Measurements from ENCODE around the gene CRTC1. TPM values are rescaled to one million over a fixed set of nuclear protein-coding genes. Genes with fewer than 3 reads are reported as not detected.
A peak's percentile ranks its signal among the peaks of the same experiment; 100 is the strongest.

The CRTC1 gene
- total and polyA plus RNA-seq, 2 experiments from 2014 or later, result 1.2 to 5.1 TPM

- H3K4me1 ChIP-seq (ENCODE audit: insufficient read depth), result peaks cover 6% of the 10 kb centered on the region; the same call in 1 of the 2 replicates
- no peaks in the 10 kb centered on the region for H3K36me3 ChIP-seq (ENCODE audit: low read depth)
- H2AFZ ChIP-seq, result no peak overlapping the region
- H3K9me2 ChIP-seq (ENCODE audit: insufficient read depth), result no peaks in the 10 kb centered on the region
- DNase-seq, result no peak
- TF ChIP-seq EZH2phosphoT487 (IDR thresholded peaks at IDR 0.05; ENCODE audit: insufficient read depth, low read depth) (no peak), EZH2 (IDR thresholded peaks at IDR 0.05; ENCODE audit: insufficient read depth, poor library complexity, severe bottlenecking) (no peak)
- no peaks in the 10 kb centered on the region for H4K20me1 ChIP-seq (ENCODE audit: insufficient read depth)
- no peak overlapping the region for H3K9ac ChIP-seq
- H3K4me2 ChIP-seq (ENCODE audit: unreplicated experiment), result no peak overlapping the region
- no peaks in the 10 kb centered on the region for H3K9me3 ChIP-seq (ENCODE audit: low read depth)
- H3K27ac ChIP-seq, result no peak overlapping the region
- H3K79me2 ChIP-seq (ENCODE audit: insufficient read depth), result peaks cover 71% of the 10 kb centered on the region
- in situ Hi-C loops (cut with MboI), result no loop called here
- no peaks in the 10 kb centered on the region for H3K27me3 ChIP-seq (replicated peaks; ENCODE audit: insufficient read depth)
- 75 to 83% methylated on average over 3 of the region's 3 CpGs for WGBS, 2 experiments (ENCODE audit: low coverage in 1 of 2, low lambda C conversion rate in 2 of 2, missing lambda C conversion rate in 2 of 2)
- H3F3A ChIP-seq (ENCODE audit: insufficient read depth), result no peaks in the 10 kb centered on the region; the same call in 1 of the 2 replicates
- H3K4me3 ChIP-seq, result no peak overlapping the region
These were observed 14.2 kb downstream of the CRTC1 start for GRCh38 chr19:18697680-18698079.

- Histone ChIP-seq H3K9ac (no peak overlapping the region), H3F3A (ENCODE audit: insufficient read depth) (no peaks in the 10 kb centered on the region; the same call in 1 of the 2 replicates), H3K9me2 (ENCODE audit: insufficient read depth) (no peaks in the 10 kb centered on the region), H3K36me3 (ENCODE audit: low read depth) (no peaks in the 10 kb centered on the region), H3K9me3 (ENCODE audit: low read depth) (no peaks in the 10 kb centered on the region), H3K4me2 (ENCODE audit: unreplicated experiment) (no peak overlapping the region), H3K4me1 (ENCODE audit: insufficient read depth) (peaks cover 6% of the 10 kb centered on the region; the same call in 1 of the 2 replicates), H3K4me3 (no peak overlapping the region), H3K27me3 (replicated peaks; ENCODE audit: insufficient read depth) (no peaks in the 10 kb centered on the region), H4K20me1 (ENCODE audit: insufficient read depth) (no peaks in the 10 kb centered on the region), H3K79me2 (ENCODE audit: insufficient read depth) (peaks cover 75% of the 10 kb centered on the region), H3K27ac (no peak overlapping the region), H2AFZ (no peak overlapping the region)
- TF ChIP-seq EZH2phosphoT487 (IDR thresholded peaks at IDR 0.05; ENCODE audit: insufficient read depth, low read depth) (no peak), EZH2 (IDR thresholded peaks at IDR 0.05; ENCODE audit: insufficient read depth, poor library complexity, severe bottlenecking) (no peak)
- in situ Hi-C loops (cut with MboI), result no loop called here
- 92 to 93% methylated on average over 18 of the region's 18 CpGs for WGBS, 2 experiments (ENCODE audit: low coverage in 1 of 2, low lambda C conversion rate in 2 of 2, missing lambda C conversion rate in 2 of 2)
- no peak for DNase-seq
These were observed 15.1 kb downstream of the CRTC1 start for GRCh38 chr19:18698321-18699167.

- no peaks in the 10 kb centered on the region for H3K36me3 ChIP-seq (ENCODE audit: low read depth)
- TF ChIP-seq EZH2 (IDR thresholded peaks at IDR 0.05; ENCODE audit: insufficient read depth, poor library complexity, severe bottlenecking), result no peak
- TF ChIP-seq EZH2phosphoT487 (IDR thresholded peaks at IDR 0.05; ENCODE audit: insufficient read depth, low read depth), result no peak
- H3K79me2 ChIP-seq (ENCODE audit: insufficient read depth), result peaks cover 82% of the 10 kb centered on the region
- DNase-seq, result no peak
- no peak overlapping the region for H3K27ac ChIP-seq
- no peak overlapping the region for H2AFZ ChIP-seq
- no peaks in the 10 kb centered on the region for H4K20me1 ChIP-seq (ENCODE audit: insufficient read depth)
- no peak overlapping the region for H3K9ac ChIP-seq
- no peaks in the 10 kb centered on the region for H3K9me2 ChIP-seq (ENCODE audit: insufficient read depth)
- H3F3A ChIP-seq (ENCODE audit: insufficient read depth), result no peaks in the 10 kb centered on the region; the same call in 1 of the 2 replicates
- in situ Hi-C loops (cut with MboI), result no loop called here
- no peak overlapping the region for H3K4me3 ChIP-seq
- 87 to 89% methylated on average over 14 of the region's 14 CpGs for WGBS, 2 experiments (ENCODE audit: low coverage in 1 of 2, low lambda C conversion rate in 2 of 2, missing lambda C conversion rate in 2 of 2)
- H3K4me2 ChIP-seq (ENCODE audit: unreplicated experiment), result no peak overlapping the region
- peaks cover 6% of the 10 kb centered on the region; the same call in 1 of the 2 replicates for H3K4me1 ChIP-seq (ENCODE audit: insufficient read depth)
- no peaks in the 10 kb centered on the region for H3K9me3 ChIP-seq (ENCODE audit: low read depth)
- no peaks in the 10 kb centered on the region for H3K27me3 ChIP-seq (replicated peaks; ENCODE audit: insufficient read depth)
These were observed 16.0 kb downstream of the CRTC1 start for GRCh38 chr19:18699403-18700054.

GRCh38 chr19:18700501-18701249 lies 17.2 kb downstream of the CRTC1 start:
- peaks cover 70% of the 10 kb centered on the region for H3K79me2 ChIP-seq (ENCODE audit: insufficient read depth)
- H2AFZ ChIP-seq, result peak overlapping the region; percentile 82
- 3 to 5% methylated on average over 34 to 35 of the region's 35 CpGs for WGBS, 2 experiments (ENCODE audit: low coverage in 1 of 2, low lambda C conversion rate in 2 of 2, missing lambda C conversion rate in 2 of 2)

More at GRCh38 chr19:18700501-18701249, 17.2 kb downstream of the CRTC1 start:
- DNase-seq, result peak; percentile 85
- Histone ChIP-seq H3K9me3 (ENCODE audit: low read depth) (no peaks in the 10 kb centered on the region), H3K27ac (peak overlapping the region; percentile 49), H3F3A (ENCODE audit: insufficient read depth) (no peaks in the 10 kb centered on the region; the same call in 1 of the 2 replicates), H3K4me1 (ENCODE audit: insufficient read depth) (peaks cover 6% of the 10 kb centered on the region; the same call in 1 of the 2 replicates), H4K20me1 (ENCODE audit: insufficient read depth) (no peaks in the 10 kb centered on the region; the same call in 1 of the 2 replicates), H3K4me3 (peak overlapping the region; percentile 70), H3K27me3 (replicated peaks; ENCODE audit: insufficient read depth) (no peaks in the 10 kb centered on the region), H3K9ac (peak overlapping the region; percentile 51; the same call in 1 of the 2 replicates), H3K36me3 (ENCODE audit: low read depth) (no peaks in the 10 kb centered on the region), H3K9me2 (ENCODE audit: insufficient read depth) (no peaks in the 10 kb centered on the region), H3K4me2 (ENCODE audit: unreplicated experiment) (peak overlapping the region; percentile 82)
- in situ Hi-C loops (cut with MboI), result no loop called here
- TF ChIP-seq EZH2 (IDR thresholded peaks at IDR 0.05; ENCODE audit: insufficient read depth, poor library complexity, severe bottlenecking), result no peak
